HG02610 (cell line): Measurements from ENCODE around the gene IQCE.

ENCODE experiments used
- ATAC-seq: cut with Tn5 transposase; IDR thresholded peaks from one replicate; pipeline ENCODE4 v1.9.1; 2021; ENCODE audit warnings: mild to moderate bottlenecking, moderate library complexity; ENCODE audit not compliant: unreplicated experiment

Gene IQCE

GRCh38 chr7:2629746-2630681 lies 71.2 kb downstream of the IQCE start:
- ATAC-seq: no peak

DNA sequence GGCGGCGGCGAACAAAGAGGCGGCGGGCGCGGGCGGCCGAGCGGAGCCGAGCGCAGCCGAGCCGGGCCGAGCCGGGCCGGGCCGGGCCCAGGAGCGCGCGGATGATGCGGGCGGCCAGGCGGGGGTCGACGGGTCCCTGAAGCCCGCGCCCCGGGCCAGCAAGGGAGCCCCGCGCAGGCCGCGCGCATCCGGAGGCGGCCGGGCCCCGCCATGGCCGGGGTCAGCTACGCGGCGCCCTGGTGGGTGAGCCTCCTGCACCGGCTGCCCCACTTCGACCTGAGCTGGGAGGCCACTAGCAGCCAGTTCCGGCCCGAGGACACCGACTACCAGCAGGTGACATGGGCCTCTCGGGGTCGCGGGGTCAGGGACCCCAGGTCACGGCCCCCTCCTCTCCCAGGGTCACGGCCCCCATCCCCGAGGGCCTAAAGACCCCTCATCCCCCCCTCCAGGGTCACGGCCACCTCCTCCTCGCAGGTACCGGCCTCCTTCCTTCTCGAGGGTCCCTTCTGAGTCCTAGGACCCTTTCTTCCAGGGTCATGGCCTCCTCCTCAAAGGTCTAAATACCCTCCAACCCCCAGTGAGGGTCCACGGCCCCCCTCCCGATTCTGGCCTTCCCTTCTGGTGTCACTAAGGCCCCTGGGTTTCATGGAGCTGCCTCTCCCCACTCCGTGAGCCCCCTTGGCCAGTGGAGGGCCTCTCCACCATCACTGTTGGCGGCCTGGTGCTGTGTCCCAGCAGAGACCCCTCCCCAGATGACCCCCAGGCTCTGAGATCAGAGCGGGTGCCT lies 73.4 kb downstream of the IQCE start, which contains the start of gene TTYH3:
Gene TTYH3, plus strand, starts transcription at position 41 of the 787 bp plus-strand sequence. Its CDS starts 170 bp downstream, at position 211.
- ATAC-seq: no peak

DNA sequence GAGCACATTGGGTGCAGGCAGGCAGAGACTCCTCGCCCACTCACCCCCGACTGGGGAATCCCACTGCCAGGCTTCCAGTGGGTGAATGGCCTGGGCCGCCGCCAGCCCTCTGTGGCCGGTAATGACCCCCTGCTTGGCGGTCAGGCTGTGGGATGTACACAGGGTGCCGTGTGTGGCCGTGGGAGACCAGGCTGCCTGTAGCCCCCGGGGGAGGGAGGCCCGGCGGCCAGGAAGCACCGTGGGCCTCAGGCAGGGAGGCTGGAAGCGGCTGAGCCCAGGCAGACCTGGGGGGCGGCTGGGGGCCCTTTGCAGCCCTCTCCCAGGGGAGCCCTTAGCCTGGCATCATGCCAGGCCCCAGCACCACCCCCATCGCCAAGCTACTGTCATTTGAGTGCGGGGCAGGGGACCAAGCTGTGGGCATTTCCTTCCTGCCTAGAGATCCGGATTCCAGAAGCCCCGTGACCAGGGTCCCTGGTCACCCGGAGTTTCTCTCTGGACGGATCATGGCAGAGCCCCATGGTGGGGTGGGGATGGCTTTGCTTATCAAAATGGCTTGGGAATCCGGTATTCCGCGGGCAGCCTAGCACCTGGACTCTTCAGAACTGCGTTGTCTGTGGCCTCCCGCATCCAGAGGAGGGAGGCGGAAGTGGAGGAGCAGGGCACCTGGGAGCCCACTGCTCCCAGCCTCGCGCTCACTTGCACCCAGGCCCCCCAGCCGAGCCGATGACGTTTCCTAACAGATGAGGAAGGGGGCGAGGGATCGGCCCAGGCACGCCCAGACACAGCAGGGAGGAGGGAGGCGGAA lies 74.2 kb downstream of the IQCE start:
- ATAC-seq: peak; percentile 21

- ATAC-seq: no peak
These were observed 74.9 kb downstream of the IQCE start for GRCh38 chr7:2633538-2634266.

GRCh38 chr7:2634267-2635145 lies 75.7 kb downstream of the IQCE start:
- no peak for ATAC-seq

DNA sequence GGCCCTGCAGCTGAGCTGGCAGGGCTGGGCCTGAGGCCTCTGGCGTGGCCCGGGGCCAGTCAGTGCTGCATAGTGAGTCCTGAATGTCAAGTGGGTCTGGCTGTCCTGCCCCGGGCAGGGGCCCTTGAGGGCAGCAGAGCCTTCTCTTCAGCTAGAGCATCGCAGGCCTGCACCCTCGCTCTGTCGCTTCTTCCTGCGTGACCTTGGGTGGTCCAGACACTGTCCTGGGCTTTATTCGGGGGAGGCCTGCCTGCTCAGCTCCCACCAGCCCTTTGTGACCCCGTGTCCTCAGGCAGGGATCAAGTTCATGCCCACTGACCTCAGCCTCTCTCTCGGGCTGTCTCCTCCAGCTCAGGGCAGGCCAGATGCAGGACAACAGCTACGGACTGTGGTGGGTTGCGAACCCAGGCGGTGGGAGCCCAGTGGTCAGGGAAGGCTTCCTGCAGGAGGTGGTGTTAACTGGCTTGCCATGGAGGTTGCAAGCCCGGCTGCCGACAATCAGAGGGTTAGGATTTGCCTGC lies 76.4 kb downstream of the IQCE start:
- no peak for ATAC-seq

GRCh38 chr7:2635810-2636701 lies 77.3 kb downstream of the IQCE start:
- no peak for ATAC-seq

DNA sequence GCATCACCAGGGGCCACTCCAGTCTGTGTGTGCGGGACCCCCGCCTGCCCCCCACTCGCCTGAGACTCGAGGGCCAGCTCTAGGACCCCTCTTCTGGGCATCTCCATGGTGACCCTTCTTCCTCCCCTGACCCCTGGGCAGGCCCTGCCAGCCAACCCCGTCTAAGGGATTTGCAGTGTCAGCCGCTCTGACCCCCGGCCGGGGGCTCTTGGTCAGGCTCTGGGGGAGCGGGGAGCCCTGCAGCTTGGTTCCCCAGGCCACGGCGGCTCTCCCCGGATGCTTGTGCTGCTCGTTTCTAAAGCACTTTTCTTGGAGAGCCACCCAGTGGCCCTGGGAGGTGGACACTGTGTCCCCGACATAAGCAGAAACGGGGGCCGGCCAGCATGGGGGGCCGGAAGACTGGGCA lies 78.3 kb downstream of the IQCE start:
- no peak for ATAC-seq

- no peak for ATAC-seq
These were observed 78.9 kb downstream of the IQCE start for GRCh38 chr7:2637505-2638223.

- ATAC-seq: no peak
These were observed 79.6 kb downstream of the IQCE start for GRCh38 chr7:2638224-2638991.

DNA sequence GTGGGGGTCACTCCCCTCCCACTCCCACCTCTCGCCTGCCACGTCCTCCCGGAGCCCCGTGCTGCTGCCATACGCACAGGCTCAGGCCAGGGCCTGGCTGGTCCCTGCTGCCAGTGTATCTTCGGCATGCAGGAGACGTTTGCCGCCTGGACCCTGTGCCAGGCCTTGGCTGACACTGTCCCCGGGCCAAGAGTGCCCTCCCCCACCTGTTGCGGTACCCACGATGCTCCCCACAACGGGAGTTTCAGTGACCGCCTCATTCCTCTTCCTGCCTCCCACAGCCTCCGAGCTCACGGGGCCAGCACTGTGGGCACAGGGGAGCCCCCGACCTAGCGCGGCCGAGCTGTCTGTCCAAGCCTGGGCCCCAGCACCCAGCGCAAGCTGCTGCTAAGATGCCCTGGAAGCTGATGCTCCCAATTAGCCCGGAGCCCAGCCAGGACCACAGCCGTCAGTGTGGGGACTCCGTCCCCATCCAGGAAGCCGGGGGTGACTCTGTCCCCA lies 80.5 kb downstream of the IQCE start:
- no peak for ATAC-seq

- no peak for ATAC-seq
These were observed 81.1 kb downstream of the IQCE start for GRCh38 chr7:2639695-2640481.

- ATAC-seq: no peak
These were observed 81.7 kb downstream of the IQCE start for GRCh38 chr7:2640482-2640830.

DNA sequence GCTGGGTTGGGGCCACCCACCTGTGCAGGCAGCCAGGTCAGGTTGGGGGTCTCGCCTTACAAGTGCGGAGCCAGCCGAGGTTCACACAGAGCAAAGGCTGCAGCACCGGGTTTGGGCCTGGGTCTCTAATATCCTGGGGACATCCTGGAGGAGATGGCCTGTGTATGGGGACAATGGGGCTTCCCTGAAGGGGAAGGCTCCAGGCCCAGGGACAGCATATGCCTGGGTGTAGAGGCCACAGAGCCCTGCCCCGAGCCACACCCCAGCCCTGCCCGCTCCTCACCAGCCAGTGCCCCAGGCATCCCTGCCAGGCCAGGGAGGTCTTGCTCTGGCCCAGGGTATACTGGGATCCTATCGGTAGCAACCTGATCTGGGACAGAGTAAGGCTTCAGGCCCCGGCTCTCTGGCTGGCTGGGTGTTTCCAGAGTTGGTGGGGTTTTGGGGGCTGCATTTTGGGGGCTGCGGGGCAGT lies 82.1 kb downstream of the IQCE start:
- ATAC-seq: no peak
